Sigmoid colon (tissue), 4 donors: ENCODE data around the gene MCU.

ENCODE experiments used
- EP300 ChIP-seq, 4 donors: sonication (generic); formaldehyde crosslinking; IDR thresholded peaks; one replicate each; pipeline ENCODE4 v1.6.1; 2017; ENCODE audit warnings: antibody characterized with exemption in 4 of 4
- POLR2A ChIP-seq, 2 donors: fragments of 450-650 bp; IDR thresholded peaks; one replicate each; pipeline ENCODE4 v1.6.1; 2016; ENCODE audit warnings: antibody characterized with exemption in 2 of 2, mild to moderate bottlenecking in 2 of 2, moderate library complexity in 2 of 2
- POLR2AphosphoS5 ChIP-seq, 4 donors: sonication (generic); formaldehyde crosslinking; IDR thresholded peaks; one replicate each; pipeline ENCODE4 v1.6.1; 2017; ENCODE audit warnings: antibody characterized with exemption in 4 of 4
- TF ChIP-seq, protein P1 (sequence below), 4 experiments: fragments of 450-650 bp in 3 of 4; fragments of 200-600 bp in 1 of 4; IDR thresholded peaks; one replicate each; pipeline ENCODE4 v1.5.1; 2016 to 2019; ENCODE audit warnings: antibody characterized with exemption in 4 of 4, mild to moderate bottlenecking in 3 of 4, moderate library complexity in 2 of 4

GRCh38 chr10:72712136-72712535, 20.2 kb downstream of the MCU start:
- TF ChIP-seq EP300 (IDR thresholded peaks at IDR 0.05) (no peak), POLR2A (IDR thresholded peaks at IDR 0.05) (no peak), POLR2AphosphoS5 (IDR thresholded peaks at IDR 0.05) (peak in 1 of 4 donors; percentile 18)
- TF ChIP-seq, protein P1, sequence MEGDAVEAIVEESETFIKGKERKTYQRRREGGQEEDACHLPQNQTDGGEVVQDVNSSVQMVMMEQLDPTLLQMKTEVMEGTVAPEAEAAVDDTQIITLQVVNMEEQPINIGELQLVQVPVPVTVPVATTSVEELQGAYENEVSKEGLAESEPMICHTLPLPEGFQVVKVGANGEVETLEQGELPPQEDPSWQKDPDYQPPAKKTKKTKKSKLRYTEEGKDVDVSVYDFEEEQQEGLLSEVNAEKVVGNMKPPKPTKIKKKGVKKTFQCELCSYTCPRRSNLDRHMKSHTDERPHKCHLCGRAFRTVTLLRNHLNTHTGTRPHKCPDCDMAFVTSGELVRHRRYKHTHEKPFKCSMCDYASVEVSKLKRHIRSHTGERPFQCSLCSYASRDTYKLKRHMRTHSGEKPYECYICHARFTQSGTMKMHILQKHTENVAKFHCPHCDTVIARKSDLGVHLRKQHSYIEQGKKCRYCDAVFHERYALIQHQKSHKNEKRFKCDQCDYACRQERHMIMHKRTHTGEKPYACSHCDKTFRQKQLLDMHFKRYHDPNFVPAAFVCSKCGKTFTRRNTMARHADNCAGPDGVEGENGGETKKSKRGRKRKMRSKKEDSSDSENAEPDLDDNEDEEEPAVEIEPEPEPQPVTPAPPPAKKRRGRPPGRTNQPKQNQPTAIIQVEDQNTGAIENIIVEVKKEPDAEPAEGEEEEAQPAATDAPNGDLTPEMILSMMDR (IDR thresholded peaks at IDR 0.05) = no peak
